Parathyroid adenoma (tissue), 2 donors: Measurements from ENCODE around the gene SNX19.

Source experiments
- H2AFZ ChIP-seq: fragments of 300-600 bp; sonication (generic); one replicate; pipeline ENCODE4 v1.7.0; 2017; ENCODE audit warnings: antibody characterized with exemption, mild to moderate bottlenecking
- H3K27ac ChIP-seq: fragments of 300-600 bp; sonication (generic); one replicate; pipeline ENCODE4 v1.7.0; 2017
- H3K27me3 ChIP-seq: fragments of 300-600 bp; sonication (generic); one replicate; pipeline ENCODE4 v1.7.0; 2017; ENCODE audit warnings: low read length; ENCODE audit not compliant: control insufficient read depth, insufficient read depth
- H3K36me3 ChIP-seq: fragments of 300-600 bp; sonication (generic); one replicate; pipeline ENCODE4 v1.7.0; 2017; ENCODE audit warnings: low read length; ENCODE audit not compliant: control insufficient read depth, insufficient read depth
- H3K4me1 ChIP-seq: fragments of 300-600 bp; sonication (generic); one replicate; pipeline ENCODE4 v1.7.0; 2017; ENCODE audit warnings: control low read depth
- H3K4me2 ChIP-seq: fragments of 300-600 bp; sonication (generic); one replicate; pipeline ENCODE4 v1.7.0; 2017; ENCODE audit warnings: low read length
- H3K4me3 ChIP-seq: fragments of 300-600 bp; sonication (generic); one replicate; pipeline ENCODE4 v1.7.0; 2017; ENCODE audit warnings: low read depth, low read length
- H3K79me2 ChIP-seq: fragments of 300-600 bp; sonication (generic); one replicate; pipeline ENCODE4 v1.7.0; 2017; ENCODE audit warnings: control low read depth
- H3K9ac ChIP-seq: fragments of 300-600 bp; sonication (generic); one replicate; pipeline ENCODE4 v1.7.0; 2017; ENCODE audit warnings: mild to moderate bottlenecking
- H3K9me3 ChIP-seq: fragments of 300-600 bp; sonication (generic); one replicate; pipeline ENCODE4 v1.7.0; 2017; ENCODE audit warnings: low read length; ENCODE audit not compliant: control insufficient read depth
- CTCF ChIP-seq: fragments of 300-600 bp; sonication (generic); IDR thresholded peaks from one replicate; pipeline ENCODE4 v1.7.0; 2017; ENCODE audit warnings: antibody characterized with exemption, mild to moderate bottlenecking
- donor health status: primary hyperparathyroidism.

Gene SNX19

GRCh38 chr11:130852589-130852988 is 63.7 kb downstream of the SNX19 start:
- TF ChIP-seq CTCF, result no peak
- Histone ChIP-seq H3K4me1 (no peaks in the 10 kb centered on the region), H2AFZ (no peak overlapping the region), H3K27ac (no peak overlapping the region), H3K79me2 (no peaks in the 10 kb centered on the region), H3K9ac (no peak overlapping the region), H3K9me3 (no peaks in the 10 kb centered on the region), H3K36me3 (no peaks in the 10 kb centered on the region), H3K27me3 (no peaks in the 10 kb centered on the region), H3K4me2 (no peak overlapping the region), H3K4me3 (no peak overlapping the region)

GRCh38 chr11:130850185-130850944 is 65.9 kb downstream of the SNX19 start:
- no peak for TF ChIP-seq CTCF
- Histone ChIP-seq H3K36me3 (no peaks in the 10 kb centered on the region), H3K4me3 (no peak overlapping the region), H3K79me2 (no peaks in the 10 kb centered on the region), H2AFZ (no peak overlapping the region), H3K9me3 (no peaks in the 10 kb centered on the region), H3K9ac (no peak overlapping the region), H3K27ac (no peak overlapping the region), H3K4me1 (no peaks in the 10 kb centered on the region), H3K4me2 (no peak overlapping the region), H3K27me3 (no peaks in the 10 kb centered on the region)

- no peaks in the 10 kb centered on the region for H3K4me1 ChIP-seq
- no peaks in the 10 kb centered on the region for H3K36me3 ChIP-seq
- no peak overlapping the region for H3K4me2 ChIP-seq
- H3K9me3 ChIP-seq, result no peaks in the 10 kb centered on the region
- no peak overlapping the region for H3K9ac ChIP-seq
- H3K27me3 ChIP-seq, result no peaks in the 10 kb centered on the region
- H3K79me2 ChIP-seq, result no peaks in the 10 kb centered on the region
- no peak overlapping the region for H3K27ac ChIP-seq
- no peak overlapping the region for H2AFZ ChIP-seq
- H3K4me3 ChIP-seq, result no peak overlapping the region
- TF ChIP-seq CTCF, result no peak
These were observed 67.1 kb downstream of the SNX19 start for GRCh38 chr11:130849215-130849568.

- Histone ChIP-seq H3K79me2 (no peaks in the 10 kb centered on the region), H3K4me3 (no peak overlapping the region), H3K4me1 (no peaks in the 10 kb centered on the region), H3K27ac (no peak overlapping the region), H2AFZ (no peak overlapping the region), H3K36me3 (no peaks in the 10 kb centered on the region), H3K27me3 (no peaks in the 10 kb centered on the region), H3K4me2 (no peak overlapping the region), H3K9me3 (no peaks in the 10 kb centered on the region), H3K9ac (no peak overlapping the region)
- no peak for TF ChIP-seq CTCF
These were observed 67.7 kb downstream of the SNX19 start for GRCh38 chr11:130848361-130849214.
